Lower lobe of right lung (tissue), 2 donors: ENCODE results near the gene NOL4L. TPM values are rescaled to one million over a fixed set of nuclear protein-coding genes. Genes with fewer than 3 reads are reported as not detected.
"Not testable (repeated sequence)": the region's sequence is repeated elsewhere in the genome, so short reads cannot be mapped to it uniquely, and the experiment has no call there.

ENCODE experiments used
- ATAC-seq, 2 donors: fragments of 200-7000 bp; cut with Tn5 transposase; one replicate each; pipeline ENCODE4 v1.9.1; 2020 to 2022; ENCODE audit warnings: mild to moderate bottlenecking in 2 of 2, moderate library complexity in 2 of 2
- DNase-seq: peaks from one replicate; pipeline ENCODE4 v3.0.0-alpha.2; 2020
- H3K27ac ChIP-seq: fragments of 200-600 bp; one replicate; pipeline ENCODE4 v1.8.0; 2022
- H3K27me3 ChIP-seq: fragments of 200-600 bp; one replicate; pipeline ENCODE4 v1.8.0; 2022; ENCODE audit warnings: low read depth
- H3K36me3 ChIP-seq: fragments of 200-600 bp; one replicate; pipeline ENCODE4 v1.8.0; 2022; ENCODE audit warnings: mild to moderate bottlenecking
- H3K4me1 ChIP-seq: fragments of 200-600 bp; one replicate; pipeline ENCODE4 v1.8.0; 2022
- H3K4me3 ChIP-seq: fragments of 200-600 bp; one replicate; pipeline ENCODE4 v1.8.0; 2022; ENCODE audit warnings: mild to moderate bottlenecking
- H3K9me3 ChIP-seq: fragments of 200-600 bp; one replicate; pipeline ENCODE4 v1.8.0; 2022
- CTCF ChIP-seq: fragments of 200-600 bp; IDR thresholded peaks from one replicate; pipeline ENCODE4 v1.8.0; 2022; ENCODE audit warnings: antibody characterized with exemption, mild to moderate bottlenecking
- intact Hi-C: fragments of 100-400 bp; cut with DNase I; formaldehyde crosslinking; loops from one replicate; pipeline ENCODE4 v1.11.0; 2022
- total RNA-seq: library from RNA; stranded (reverse); fragmentation: NEBNext Ultra II Directional; extraction: Animal tissue kit (Norgen Biotek cat#: 25700); gene quantifications from one replicate; pipeline ENCODE4 v1.2.1, GENCODE V29; 2021
- donor health status: DM: no; HTN: yes; CAD: no; lungs with severe emphysema.

The NOL4L gene
- total RNA-seq, 1 donor from 2014 or later, result 14.3 TPM

- intact Hi-C loops, result no loop called here
- Histone ChIP-seq H3K9me3 (no peaks in the 10 kb centered on the region), H3K4me3 (no peak overlapping the region), H3K36me3 (no peaks in the 10 kb centered on the region), H3K27me3 (no peaks in the 10 kb centered on the region), H3K27ac (no peak overlapping the region), H3K4me1 (no peaks in the 10 kb centered on the region)
- no peak for TF ChIP-seq CTCF
- no peak for DNase-seq
- ATAC-seq, result no peak
Observed at GRCh38 chr20:32598606-32599005, 13.5 kb upstream of the NOL4L start.

- Histone ChIP-seq H3K4me1 (no peaks in the 10 kb centered on the region), H3K27me3 (no peaks in the 10 kb centered on the region), H3K27ac (no peak overlapping the region), H3K4me3 (no peak overlapping the region), H3K9me3 (no peaks in the 10 kb centered on the region), H3K36me3 (no peaks in the 10 kb centered on the region)
- DNase-seq (no peak), ATAC-seq (no peak)
- TF ChIP-seq CTCF, result no peak
- intact Hi-C loops, result no loop called here
Observed at GRCh38 chr20:32597714-32598113, 12.6 kb upstream of the NOL4L start.

GRCh38 chr20:32596681-32597252 is 11.6 kb upstream of the NOL4L start:
- no peak for DNase-seq
- no peak for TF ChIP-seq CTCF
- Histone ChIP-seq H3K4me3 (no peak overlapping the region), H3K36me3 (no peaks in the 10 kb centered on the region), H3K4me1 (no peaks in the 10 kb centered on the region), H3K27me3 (no peaks in the 10 kb centered on the region), H3K27ac (no peak overlapping the region), H3K9me3 (no peaks in the 10 kb centered on the region)
- intact Hi-C loops, result no loop called here
- ATAC-seq, result no peak

- ATAC-seq (no peak), DNase-seq (no peak)
- no peaks in the 10 kb centered on the region for H3K9me3 ChIP-seq
Observed at GRCh38 chr20:32595143-32595542, 10.0 kb upstream of the NOL4L start.

GRCh38 chr20:32594669-32595068 is 9.5 kb upstream of the NOL4L start:
- intact Hi-C loops, H3K36me3 ChIP-seq: not testable (repeated sequence)

More at GRCh38 chr20:32595143-32595542, 10.0 kb upstream of the NOL4L start:
- no peak overlapping the region for H3K4me3 ChIP-seq
- intact Hi-C loops, result no loop called here
- no peaks in the 10 kb centered on the region for H3K27me3 ChIP-seq
- no peaks in the 10 kb centered on the region for H3K4me1 ChIP-seq
- H3K27ac ChIP-seq, result no peak overlapping the region
- no peaks in the 10 kb centered on the region for H3K36me3 ChIP-seq
- no peak for TF ChIP-seq CTCF

GRCh38 chr20:32594204-32594603 is 9.1 kb upstream of the NOL4L start:
- peaks cover 3% of the 10 kb centered on the region for H3K27me3 ChIP-seq
- H3K36me3 ChIP-seq, result no peaks in the 10 kb centered on the region
- TF ChIP-seq CTCF, result no peak
- no peak overlapping the region for H3K4me3 ChIP-seq
- no peaks in the 10 kb centered on the region for H3K9me3 ChIP-seq
- intact Hi-C loops, result no loop called here
- ATAC-seq (no peak), DNase-seq (no peak)
- no peak overlapping the region for H3K27ac ChIP-seq
- no peaks in the 10 kb centered on the region for H3K4me1 ChIP-seq

More at GRCh38 chr20:32594669-32595068, 9.5 kb upstream of the NOL4L start:
- ATAC-seq, H3K27ac ChIP-seq, H3K4me3 ChIP-seq, DNase-seq, H3K4me1 ChIP-seq, H3K27me3 ChIP-seq, H3K9me3 ChIP-seq: not testable (repeated sequence)

- not testable (repeated sequence) for ATAC-seq
Observed at GRCh38 chr20:32592616-32593015, 7.5 kb upstream of the NOL4L start.

More at GRCh38 chr20:32592616-32593015, 7.5 kb upstream of the NOL4L start:
- intact Hi-C loops, DNase-seq, H3K27me3 ChIP-seq, H3K36me3 ChIP-seq, H3K4me1 ChIP-seq, H3K9me3 ChIP-seq, H3K4me3 ChIP-seq, H3K27ac ChIP-seq: not testable (repeated sequence)
